GM18507 (cell line): ENCODE results near the gene SREBF1.

Experiments used
- DNase-seq: peaks from one replicate; pipeline ENCODE4 v3.0.0; 2011; ENCODE audit warnings: low read depth; ENCODE audit not compliant: insufficient read length; ENCODE audit errors: extremely low spot score
- FAIRE-seq: peaks from 2 replicates; lab custom pipeline; 2011; peaks lifted over from hg19 to GRCh38; lab: Jason Lieb, UNC

SREBF1 gene

DNA sequence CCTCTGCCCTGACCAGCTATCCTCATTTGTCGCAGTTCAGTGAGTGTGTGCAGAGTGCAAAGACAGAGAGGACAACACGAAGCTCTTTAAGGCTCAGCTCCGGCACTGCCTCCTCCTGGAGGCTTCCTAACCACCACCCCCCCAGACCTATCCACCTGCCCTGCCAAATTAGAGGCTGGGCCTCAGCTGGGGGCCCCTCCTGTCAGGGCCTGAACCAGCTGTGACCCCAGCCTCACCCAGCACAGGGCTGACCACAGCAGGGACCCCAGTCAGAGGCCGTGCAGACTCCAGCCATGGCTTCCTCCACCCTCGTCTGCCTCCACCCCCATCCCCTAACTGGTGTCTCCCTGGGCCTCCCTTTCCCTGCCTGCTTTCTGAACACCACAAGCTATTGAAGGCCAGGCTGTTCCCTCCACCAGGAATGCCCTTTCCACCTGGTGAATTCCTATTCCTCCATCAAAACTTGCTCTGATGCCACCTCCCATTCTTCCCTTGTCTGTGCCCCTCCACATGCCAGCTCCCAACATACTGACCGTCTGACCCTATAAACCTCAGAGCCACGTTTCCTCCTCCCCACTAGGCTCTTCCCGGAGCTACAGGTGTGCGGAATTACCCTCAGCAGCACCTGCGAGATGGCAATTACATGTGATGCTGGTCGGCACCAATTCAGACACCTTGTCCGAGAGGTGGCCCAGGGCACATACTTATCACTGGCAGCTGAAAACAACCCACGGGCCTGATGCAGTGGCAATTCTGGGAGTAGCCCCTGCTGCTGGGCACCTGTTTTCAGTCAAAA is 8.8 kb downstream of the SREBF1 start:
- DNase-seq (no peak), FAIRE-seq (no peak)

DNA sequence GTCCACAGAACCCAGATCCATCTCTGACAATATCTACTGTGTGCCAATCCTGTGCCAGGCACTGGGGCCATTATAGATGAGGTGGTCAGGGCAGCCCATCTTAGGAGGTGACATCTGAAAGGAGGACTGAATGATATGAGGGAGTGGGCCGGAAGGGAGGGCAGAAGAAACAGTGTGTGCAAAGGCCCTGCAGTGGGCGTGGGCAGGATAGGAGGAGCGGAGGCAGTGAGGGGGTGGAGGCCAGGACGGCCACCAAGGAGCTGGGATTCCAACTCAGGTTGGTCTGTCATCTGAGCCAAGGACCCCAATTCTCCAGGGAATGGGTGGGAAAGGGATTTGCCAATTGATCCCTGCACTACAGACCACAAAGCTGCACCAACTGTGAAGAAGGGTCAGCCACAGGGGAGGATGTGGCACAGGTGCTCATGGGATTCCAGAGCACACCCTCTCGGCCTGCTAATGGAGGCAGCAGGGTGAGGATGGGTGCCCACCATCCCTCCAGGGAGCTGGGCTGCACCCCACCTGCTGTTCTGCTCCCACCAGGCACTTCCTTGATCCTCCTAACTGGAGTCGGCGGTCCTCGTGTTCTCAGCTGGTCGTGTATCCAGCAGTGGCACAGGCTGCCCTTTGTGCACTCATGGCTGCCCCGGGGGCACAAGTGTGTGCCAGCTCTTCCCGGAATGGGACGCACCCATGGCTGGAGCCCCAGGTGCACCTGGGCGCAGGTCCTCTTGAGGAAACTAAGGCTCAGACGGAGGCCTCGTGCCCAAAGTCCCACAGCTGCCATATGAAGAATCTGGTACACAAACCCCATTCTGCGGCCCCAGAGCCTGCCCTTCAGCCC is 9.6 kb downstream of the SREBF1 start:
- FAIRE-seq, result no peak

DNA sequence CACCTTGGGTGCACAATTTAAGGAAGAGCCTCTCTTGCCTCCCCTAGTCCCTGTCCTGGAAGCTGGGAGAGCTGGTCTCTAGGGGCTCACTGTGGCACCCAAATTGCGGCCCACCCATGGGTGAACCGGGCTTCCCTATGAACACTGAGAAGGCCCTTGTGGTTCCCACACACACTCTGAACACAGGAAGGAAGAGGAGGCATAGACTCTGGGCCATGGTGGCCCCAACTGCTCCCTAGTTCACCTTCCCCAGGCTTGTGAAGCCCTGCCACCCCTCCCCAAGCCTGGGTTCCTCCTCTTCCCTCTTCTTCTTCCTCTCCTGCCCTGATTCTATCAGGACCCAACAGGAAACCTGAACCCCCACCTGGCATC is 10.5 kb downstream of the SREBF1 start:
- no peak for DNase-seq

More for the DNA sequence above, 9.6 kb downstream of the SREBF1 start:
- no peak for DNase-seq

DNA sequence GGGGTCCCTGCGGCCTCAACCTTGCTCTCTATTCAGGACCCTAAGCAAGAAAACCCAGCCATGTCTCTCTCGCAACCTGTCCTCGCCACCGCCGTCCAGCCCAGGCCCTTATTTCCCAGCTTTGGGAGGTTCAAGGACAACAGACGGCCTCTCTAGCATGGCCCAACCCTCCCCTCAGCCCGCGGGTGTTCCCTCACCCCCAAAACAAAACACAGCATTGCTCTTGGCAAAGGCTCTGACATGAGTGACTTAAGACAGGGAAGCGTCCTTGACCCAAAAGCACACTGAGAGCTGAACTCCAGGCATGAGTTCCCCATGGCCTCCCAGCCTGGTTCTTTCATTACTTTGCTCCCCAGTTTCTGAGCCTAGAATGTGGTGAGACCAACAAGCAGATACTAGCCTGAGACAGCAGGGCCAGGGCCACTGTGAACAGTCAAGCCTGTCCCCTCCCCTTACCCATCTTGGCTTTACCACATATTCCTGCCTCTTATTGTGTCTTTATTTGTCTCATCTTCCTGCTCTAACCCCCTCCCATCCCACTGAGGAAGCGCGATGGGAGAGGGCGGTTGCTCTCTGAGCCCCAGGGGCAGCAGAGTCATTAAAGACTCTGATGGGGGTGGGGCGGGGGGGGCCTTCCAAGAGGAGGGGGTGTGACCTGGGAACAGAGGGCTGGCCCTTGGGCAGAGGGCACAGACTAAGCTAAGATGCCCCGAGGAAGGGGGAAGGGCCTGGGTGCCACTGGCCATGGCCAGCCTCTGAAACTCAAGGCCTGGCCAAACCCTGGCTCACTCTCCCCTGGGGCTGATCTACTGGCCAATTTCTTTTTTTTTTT is 11.8 kb downstream of the SREBF1 start:
- FAIRE-seq (no peak), DNase-seq (no peak)

More for the DNA sequence above, 10.5 kb downstream of the SREBF1 start:
- no peak for FAIRE-seq

DNA sequence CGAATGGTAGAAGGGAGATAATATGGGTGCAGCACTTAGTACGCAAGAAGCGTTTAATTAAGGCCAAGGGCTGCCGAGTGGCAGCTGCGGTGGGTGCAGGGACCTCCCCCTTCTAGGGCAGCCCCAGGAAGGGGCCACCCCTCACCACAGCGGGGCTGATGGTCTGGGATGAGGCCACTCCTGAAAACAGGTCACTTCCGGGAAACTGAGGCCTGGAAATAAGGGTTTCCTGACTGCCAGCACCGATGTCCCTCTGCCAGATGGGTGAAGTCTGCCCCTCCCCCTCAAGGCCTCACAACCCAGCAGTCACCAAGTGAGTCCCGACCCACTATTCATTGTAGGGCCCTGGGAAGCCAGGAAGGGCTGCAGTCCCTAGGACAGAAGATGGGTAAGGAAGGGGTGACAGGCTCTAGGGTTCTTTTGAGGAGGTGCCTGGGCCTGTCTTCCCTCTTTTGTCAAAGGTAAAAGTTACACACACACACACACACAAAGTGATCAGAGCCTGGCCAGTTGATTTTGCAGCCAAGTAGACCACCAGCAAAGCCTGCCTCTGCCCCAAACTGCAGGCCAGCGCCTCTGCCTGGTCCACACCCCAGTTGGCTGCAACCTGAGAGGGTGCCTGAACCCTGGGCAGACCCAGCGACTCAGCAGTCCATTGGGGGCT is 12.5 kb downstream of the SREBF1 start:
- FAIRE-seq, result no peak
- DNase-seq, result no peak

DNA sequence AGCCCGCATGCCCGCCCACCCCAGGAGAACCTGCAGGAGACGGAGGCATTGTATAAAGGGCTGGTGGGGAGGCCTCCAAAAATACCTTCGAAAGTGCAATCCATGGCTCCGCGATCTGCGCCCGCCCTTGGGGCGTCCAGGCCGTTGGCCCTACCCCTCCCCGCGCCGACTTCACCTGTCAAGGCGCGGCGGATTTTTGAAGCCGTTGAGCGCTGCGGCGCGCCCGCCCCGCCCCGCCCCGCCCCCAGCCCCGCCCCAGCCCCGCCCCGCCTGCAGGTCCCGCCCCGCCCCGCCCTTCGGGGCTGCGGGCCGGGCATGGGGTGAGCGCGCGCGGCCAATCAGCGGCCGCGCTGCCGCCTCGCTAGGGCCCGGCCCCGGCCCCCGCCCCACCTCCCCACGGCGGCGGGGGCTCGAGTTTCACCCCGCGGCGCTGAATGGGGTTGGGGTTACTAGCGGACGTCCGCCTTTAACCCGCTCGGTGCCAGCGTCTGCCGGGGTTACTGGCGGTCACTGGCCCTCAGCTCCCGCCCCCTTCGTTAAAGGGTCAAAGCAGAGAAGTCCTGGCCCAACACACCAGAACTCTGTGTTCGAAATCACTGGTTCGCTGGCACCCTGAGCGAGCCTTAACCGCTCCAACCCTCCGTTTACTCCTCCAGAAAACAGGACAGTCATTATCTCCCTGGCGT is 13.2 kb downstream of the SREBF1 start:
- FAIRE-seq (peak; percentile 72), DNase-seq (peak; percentile 95)

DNA sequence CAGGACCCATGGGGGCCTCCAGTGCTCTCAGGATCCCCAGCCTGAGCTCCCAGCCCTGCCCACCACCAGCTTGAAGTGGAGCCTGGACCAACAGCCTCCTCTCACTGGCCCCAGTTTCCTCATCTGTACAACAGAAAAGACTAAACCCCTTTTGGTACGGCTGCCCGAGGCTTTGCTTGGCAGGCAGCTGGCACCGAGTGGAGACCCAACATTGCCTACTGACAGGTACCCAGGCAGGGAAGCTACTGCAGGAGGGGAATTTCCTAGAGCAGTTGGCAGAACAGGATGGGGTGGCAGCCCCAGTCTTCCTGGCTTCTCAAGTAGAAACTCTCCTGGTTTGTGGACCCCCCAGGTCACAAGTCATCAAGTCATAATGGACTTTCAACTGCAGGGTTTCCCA is 14.2 kb downstream of the SREBF1 start:
- no peak for DNase-seq
- FAIRE-seq, result no peak

DNA sequence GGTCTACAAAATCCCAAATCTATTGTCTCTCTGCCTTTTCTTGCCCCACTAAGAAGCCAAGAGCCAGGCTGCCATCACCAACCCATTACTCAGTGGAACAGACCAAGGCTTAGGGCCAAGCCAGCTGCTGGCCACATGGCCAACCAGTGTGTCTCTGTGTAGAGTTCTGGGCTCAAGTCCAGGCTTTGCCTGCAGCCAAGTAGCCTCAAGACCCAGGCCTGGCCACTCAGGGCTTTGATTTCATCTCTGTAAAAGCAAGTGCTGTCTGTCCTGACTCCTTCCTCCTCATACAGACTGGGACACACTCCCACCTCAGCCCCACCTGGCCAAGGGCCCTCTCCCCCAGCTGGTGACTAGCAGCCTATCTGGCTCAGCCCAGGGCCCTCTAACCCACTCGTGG is 14.6 kb downstream of the SREBF1 start:
- DNase-seq, result no peak
- FAIRE-seq, result no peak

DNA sequence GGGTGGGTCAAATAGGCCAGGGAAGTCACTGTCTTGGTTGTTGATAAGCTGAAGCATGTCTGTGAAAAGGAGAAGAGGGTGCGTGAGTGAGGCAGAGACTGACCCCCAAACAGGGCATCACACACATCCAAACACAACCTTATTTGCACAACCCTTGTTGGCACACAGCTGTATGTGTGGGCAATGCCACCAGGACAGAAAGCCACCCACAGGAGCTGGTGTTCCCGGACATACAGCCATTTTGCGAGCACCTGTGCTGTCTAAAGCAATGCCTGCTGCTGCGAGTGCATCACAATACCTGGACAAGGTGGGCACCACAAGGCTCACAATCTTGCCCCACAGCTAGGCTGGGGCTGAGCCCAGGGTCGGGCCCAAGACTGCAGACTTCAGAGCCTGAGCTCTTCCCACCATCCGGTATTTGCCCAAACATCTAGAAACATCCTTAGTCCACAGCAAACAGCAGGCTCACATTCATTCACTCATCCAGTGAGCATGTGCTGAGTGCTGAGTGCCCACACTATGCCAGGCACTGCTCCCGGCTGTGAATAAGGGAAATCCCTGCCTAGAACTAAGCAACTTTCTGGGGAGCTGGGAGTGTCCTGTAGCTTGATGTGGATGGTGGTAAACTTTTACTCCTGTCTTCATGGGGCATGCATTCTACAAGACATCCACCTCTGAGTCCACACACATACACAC is 16.2 kb downstream of the SREBF1 start:
- DNase-seq, result no peak
- no peak for FAIRE-seq

DNA sequence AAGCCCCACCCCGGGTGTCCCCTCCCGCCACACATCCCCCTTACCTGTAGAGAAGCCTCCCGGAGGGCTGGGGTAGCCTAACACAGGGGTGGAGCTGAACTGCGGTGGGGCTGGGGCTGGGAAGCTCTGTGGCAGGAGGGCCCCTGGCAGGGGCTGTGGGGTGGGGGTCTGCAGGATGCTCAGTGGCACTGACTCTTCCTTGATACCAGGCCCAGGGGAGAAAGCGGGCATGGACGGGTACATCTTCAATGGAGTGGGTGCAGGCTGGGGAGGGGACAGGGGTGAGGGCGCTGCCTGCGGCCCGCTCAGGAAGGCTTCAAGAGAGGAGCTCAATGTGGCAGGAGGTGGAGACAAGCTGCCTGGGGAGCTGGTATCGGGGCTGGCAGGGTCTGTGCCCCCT is 16.7 kb downstream of the SREBF1 start:
- FAIRE-seq (no peak), DNase-seq (no peak)

DNA sequence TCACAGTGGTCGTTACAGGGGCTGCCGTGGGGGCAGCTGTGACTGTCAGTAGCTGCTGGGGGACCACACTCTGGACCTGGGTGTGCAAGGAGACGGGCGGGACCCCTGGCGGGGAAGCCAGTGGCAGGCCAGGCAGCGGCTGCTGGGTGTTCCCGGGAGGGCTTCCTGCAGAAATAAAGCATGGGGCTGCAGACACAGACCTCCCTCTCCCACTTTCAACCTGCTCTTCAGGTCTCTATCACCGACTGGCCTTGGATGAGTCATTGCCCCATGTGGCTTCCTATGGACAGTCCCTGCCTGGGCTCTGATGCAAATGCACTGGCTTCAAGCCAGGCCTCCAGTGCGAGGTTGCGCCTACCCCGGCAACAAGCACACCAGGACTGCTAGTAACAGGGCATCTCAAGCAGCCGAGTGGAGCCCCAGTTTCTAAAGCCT is 17.2 kb downstream of the SREBF1 start:
- DNase-seq, result peak; percentile 67
- FAIRE-seq, result peak; percentile 96

DNA sequence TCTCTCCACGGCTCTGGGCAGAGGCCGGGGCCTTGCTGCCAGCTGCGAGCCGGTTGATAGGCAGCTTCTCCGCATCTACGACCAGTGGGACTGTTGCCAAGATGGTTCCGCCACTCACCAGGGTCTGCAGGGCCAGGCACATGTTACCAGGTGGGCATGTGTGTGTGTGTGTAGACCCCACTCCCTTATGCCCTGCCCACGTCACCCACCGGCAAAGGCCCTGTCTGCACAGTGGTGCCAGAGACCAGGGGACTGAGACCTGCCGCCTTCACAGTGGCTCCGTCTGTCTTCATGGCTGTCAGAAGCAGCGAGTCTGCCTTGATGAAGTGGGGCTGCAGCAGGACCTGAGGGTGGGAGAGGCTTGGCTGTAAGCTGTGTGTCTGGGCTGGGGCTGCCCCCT is 17.7 kb downstream of the SREBF1 start:
- DNase-seq (no peak), FAIRE-seq (no peak)

DNA sequence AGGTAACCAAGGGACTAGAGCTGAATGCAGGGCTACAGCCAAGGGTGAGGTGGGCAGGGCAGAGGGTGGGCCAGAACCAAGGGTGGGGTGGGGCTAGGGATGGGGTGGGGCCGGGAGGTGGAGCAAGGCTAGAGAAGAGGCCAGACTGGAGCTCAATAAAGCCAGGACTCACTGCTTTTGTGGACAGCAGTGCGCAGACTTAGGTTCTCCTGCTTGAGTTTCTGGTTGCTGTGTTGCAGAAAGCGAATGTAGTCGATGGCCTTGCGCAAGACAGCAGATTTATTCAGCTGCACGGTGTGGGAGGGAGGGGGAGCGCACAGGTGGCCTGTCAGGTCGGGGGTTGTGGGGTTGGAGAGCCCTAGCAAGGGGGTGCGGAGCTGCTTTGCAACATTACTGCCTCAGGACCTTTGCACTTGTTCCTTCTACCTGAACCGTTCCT is 18.7 kb downstream of the SREBF1 start:
- FAIRE-seq (no peak), DNase-seq (no peak)

DNA sequence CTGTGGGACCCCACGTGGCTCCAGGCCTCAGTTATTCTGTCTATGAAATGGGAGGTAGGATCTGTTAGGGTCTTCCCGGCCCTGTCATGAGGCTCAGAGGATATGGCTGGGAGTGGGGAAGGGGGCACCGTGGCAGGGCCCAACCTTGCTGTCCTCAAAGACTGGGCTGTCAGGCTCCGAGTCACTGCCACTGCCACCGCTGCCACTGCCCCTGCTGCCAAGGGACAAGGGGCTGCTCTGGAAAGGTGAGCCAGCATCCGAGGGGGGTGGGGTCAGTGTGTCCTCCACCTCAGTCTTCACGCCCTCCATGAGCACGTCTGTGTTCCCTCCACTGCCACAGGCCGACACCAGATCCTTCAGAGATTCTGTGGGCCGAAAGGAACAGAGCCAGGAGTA is 19.2 kb downstream of the SREBF1 start:
- FAIRE-seq (no peak), DNase-seq (no peak)

DNA sequence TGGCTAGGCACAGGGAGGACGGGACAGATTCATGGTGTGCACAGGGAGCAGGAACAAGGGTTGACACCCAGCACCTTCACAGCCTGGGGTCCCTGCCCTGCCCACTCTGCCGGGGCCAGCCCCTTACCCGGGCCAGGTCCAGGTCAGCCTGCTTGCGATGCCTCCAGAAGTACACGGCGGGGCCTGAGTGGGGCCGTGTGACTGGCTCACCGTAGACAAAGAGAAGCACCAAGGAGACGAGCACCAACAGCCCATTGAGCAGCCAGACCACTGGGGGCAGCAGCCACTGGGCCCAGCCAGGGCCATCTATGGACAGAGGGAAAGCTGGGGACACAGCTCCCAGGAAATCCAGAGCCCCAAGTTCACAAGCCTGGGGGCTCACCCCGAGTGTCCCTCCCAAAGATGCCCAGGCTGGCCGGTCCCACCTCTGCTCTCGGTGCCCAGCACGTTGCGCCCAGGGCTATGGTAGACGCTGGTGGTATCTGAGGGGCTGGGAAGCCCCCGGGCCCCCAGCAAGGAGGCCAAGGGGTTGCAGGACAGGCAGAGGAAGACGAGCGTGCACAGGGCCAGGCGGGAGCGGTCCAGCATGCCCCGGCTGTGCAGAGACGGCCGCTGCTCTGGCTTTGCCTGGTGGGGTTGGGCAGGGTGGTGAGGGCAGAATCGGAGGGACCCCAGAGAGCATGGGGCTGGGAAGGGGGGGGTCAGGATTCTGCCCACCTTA is 19.8 kb downstream of the SREBF1 start:
- DNase-seq, result no peak
- FAIRE-seq, result no peak

DNA sequence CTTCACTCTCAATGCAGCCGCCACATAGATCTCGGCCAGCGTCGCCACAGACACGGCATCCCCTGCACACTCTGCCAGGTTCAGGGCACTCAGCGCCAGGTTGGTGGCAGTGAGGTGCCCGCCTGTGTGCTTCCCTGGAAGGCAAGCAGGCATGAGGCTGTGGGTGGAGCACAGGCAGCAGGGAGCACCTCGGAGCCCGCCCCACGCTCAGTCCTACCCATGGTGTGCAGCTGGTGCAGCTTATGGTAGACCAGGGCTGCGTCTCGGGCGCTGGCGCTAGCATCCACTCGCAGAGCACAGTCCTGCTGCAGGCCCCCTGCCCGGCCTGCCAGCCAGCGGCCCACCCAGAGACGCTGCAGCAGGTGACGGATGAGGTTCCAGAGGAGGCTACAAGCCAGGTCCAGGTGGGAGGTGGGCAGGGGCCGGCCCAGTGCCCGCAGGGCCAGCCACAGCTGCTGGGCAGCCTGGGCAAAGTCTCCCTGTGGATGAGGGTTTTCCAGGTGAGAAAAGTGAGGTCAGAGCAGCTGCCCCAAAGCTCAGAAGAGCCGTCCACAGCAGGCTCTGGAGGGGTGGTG is 20.5 kb downstream of the SREBF1 start:
- FAIRE-seq, result no peak
- DNase-seq, result no peak

DNA sequence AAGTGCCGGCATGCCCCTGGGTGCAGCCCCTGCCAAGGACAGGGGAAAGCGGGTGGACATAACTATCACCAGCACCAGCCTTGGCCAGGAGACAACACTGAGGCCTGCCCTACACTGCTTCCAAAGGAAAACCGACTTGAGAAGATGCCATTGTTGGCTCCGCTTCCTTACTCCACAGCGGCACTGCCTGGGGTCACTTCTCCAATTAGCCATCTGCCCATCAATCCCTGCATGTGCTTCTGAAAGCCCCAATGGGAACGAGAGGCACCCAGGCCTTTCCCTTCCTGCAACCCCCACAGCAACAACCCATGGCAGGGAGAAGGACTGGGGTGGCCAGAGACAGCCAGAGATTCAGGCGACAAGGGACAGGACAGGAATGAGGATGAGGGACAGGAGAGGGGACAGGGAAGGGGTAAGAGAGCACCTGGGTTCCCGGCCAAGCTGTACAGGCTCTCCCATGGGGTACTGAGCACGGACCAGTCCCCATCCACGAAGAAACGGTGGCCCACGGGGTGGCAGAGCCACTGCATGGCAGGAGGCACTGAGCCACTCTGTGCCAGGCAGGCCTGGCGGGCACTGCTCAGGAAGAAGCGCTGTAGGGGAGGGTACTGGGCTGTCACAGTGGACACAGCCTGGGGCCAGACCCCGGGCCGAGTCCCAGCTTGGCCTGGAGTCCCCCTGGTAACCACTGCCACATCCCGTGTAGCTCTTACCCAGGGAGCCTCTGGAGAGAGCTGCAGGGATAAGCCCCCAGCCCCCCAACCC is 21.2 kb downstream of the SREBF1 start:
- FAIRE-seq (no peak), DNase-seq (no peak)
